ENCODE measurements around the gene SIK3.

Gene SIK3

GRCh38 chr11:116871248-116871647 lies 227.0 kb downstream of the SIK3 start:
- TF ChIP-seq RAD21 (IDR thresholded peaks at IDR 0.05; ENCODE audit: low read depth) (no peak), TEAD4 (IDR thresholded peaks at IDR 0.05) (no peak), TAF1 (IDR thresholded peaks at IDR 0.05; ENCODE audit: low read depth) (no peak), REST (IDR thresholded peaks at IDR 0.05; ENCODE audit: low read depth) (no peak), FOXM1 (IDR thresholded peaks at IDR 0.05; ENCODE audit: borderline replicate concordance, low read depth) (no peak), NFIC (IDR thresholded peaks at IDR 0.05) (no peak), EP300 (IDR thresholded peaks at IDR 0.05; ENCODE audit: borderline replicate concordance) (no peak), CREB1 (IDR thresholded peaks at IDR 0.05; ENCODE audit: low read depth) (no peak), ZBTB7A (IDR thresholded peaks at IDR 0.05; ENCODE audit: low read depth) (no peak), CEBPB (IDR thresholded peaks at IDR 0.05) (no peak), MAX (IDR thresholded peaks at IDR 0.05) (no peak), EGR1 (IDR thresholded peaks at IDR 0.05) (no peak), USF1 (IDR thresholded peaks at IDR 0.05) (no peak)

GRCh38 chr11:116870054-116870453 lies 228.2 kb downstream of the SIK3 start:
- TF ChIP-seq TCF12 (IDR thresholded peaks at IDR 0.05; ENCODE audit: low read depth): no peak
- TF ChIP-seq NFIC (IDR thresholded peaks at IDR 0.05): no peak
- TF ChIP-seq CEBPB (IDR thresholded peaks at IDR 0.05): no peak
- no peak for TF ChIP-seq TEAD4 (IDR thresholded peaks at IDR 0.05)
- no peak for TF ChIP-seq REST (IDR thresholded peaks at IDR 0.05; ENCODE audit: low read depth)
- TF ChIP-seq RAD21 (IDR thresholded peaks at IDR 0.05; ENCODE audit: low read depth): no peak
- TF ChIP-seq ZBTB7A (IDR thresholded peaks at IDR 0.05; ENCODE audit: low read depth): no peak
- TF ChIP-seq CREB1 (IDR thresholded peaks at IDR 0.05; ENCODE audit: low read depth): no peak
- no peak for TF ChIP-seq EGR1 (IDR thresholded peaks at IDR 0.05)
- no peak for TF ChIP-seq EP300 (IDR thresholded peaks at IDR 0.05; ENCODE audit: borderline replicate concordance)
- no peak for TF ChIP-seq TAF1 (IDR thresholded peaks at IDR 0.05; ENCODE audit: low read depth)
- no peak for TF ChIP-seq FOXM1 (IDR thresholded peaks at IDR 0.05; ENCODE audit: borderline replicate concordance, low read depth)
- TF ChIP-seq USF1 (IDR thresholded peaks at IDR 0.05): no peak
- no peak for TF ChIP-seq YY1 (IDR thresholded peaks at IDR 0.05; ENCODE audit: low read depth)
- no peak for TF ChIP-seq MAX (IDR thresholded peaks at IDR 0.05)

- TF ChIP-seq REST (IDR thresholded peaks at IDR 0.05; ENCODE audit: low read depth) (no peak), CREB1 (IDR thresholded peaks at IDR 0.05; ENCODE audit: low read depth) (no peak), ZBTB7A (IDR thresholded peaks at IDR 0.05; ENCODE audit: low read depth) (no peak), EP300 (IDR thresholded peaks at IDR 0.05; ENCODE audit: borderline replicate concordance) (no peak), YY1 (IDR thresholded peaks at IDR 0.05; ENCODE audit: low read depth) (no peak), TCF12 (IDR thresholded peaks at IDR 0.05; ENCODE audit: low read depth) (no peak), MAX (IDR thresholded peaks at IDR 0.05) (no peak), TAF1 (IDR thresholded peaks at IDR 0.05; ENCODE audit: low read depth) (no peak), RAD21 (IDR thresholded peaks at IDR 0.05; ENCODE audit: low read depth) (no peak), EGR1 (IDR thresholded peaks at IDR 0.05) (no peak), TEAD4 (IDR thresholded peaks at IDR 0.05) (no peak), NFIC (IDR thresholded peaks at IDR 0.05) (no peak)
Measured at GRCh38 chr11:116869610-116870009, 228.6 kb downstream of the SIK3 start.

- TF ChIP-seq CREB1 (IDR thresholded peaks at IDR 0.05; ENCODE audit: low read depth): no peak
- TF ChIP-seq USF1 (IDR thresholded peaks at IDR 0.05): no peak
- TF ChIP-seq CEBPB (IDR thresholded peaks at IDR 0.05): no peak
- no peak for TF ChIP-seq REST (IDR thresholded peaks at IDR 0.05; ENCODE audit: low read depth)
- TF ChIP-seq YY1 (IDR thresholded peaks at IDR 0.05; ENCODE audit: low read depth): no peak
- TF ChIP-seq TEAD4 (IDR thresholded peaks at IDR 0.05): no peak
- no peak for TF ChIP-seq TAF1 (IDR thresholded peaks at IDR 0.05; ENCODE audit: low read depth)
- no peak for TF ChIP-seq ZBTB7A (IDR thresholded peaks at IDR 0.05; ENCODE audit: low read depth)
- no peak for TF ChIP-seq EP300 (IDR thresholded peaks at IDR 0.05; ENCODE audit: borderline replicate concordance)
- TF ChIP-seq RAD21 (IDR thresholded peaks at IDR 0.05; ENCODE audit: low read depth): no peak
- no peak for TF ChIP-seq FOXM1 (IDR thresholded peaks at IDR 0.05; ENCODE audit: borderline replicate concordance, low read depth)
Measured at GRCh38 chr11:116868066-116868465, 230.2 kb downstream of the SIK3 start.
